WTC11 (cell line): ENCODE results near the gene TSC22D3. TPM values are rescaled to one million over a fixed set of nuclear protein-coding genes. Genes with fewer than 3 reads are reported as not detected.

Experiments
- ATAC-seq: fragments of 200-7000 bp; cut with Tn5 transposase; 2 replicates; pipeline ENCODE4 v1.10.0; 2021; ENCODE audit warnings: mild to moderate bottlenecking, moderate library complexity
- CTCF ChIA-PET: fragments of 300-600 bp; sonication (Branson Sonifier 250); formaldehyde crosslinking; loops from one replicate; lab custom pipeline; 2021; ENCODE audit warnings: antibody characterized with exemption; lab: Charles Lee
- POLR2A ChIA-PET: fragments of 350-600 bp; sonication (Branson Sonifier 250); formaldehyde crosslinking; loops from one replicate; lab custom pipeline; 2021; ENCODE audit warnings: antibody characterized with exemption; lab: Charles Lee
- DNase-seq: peaks from one replicate; pipeline ENCODE4 v3.0.0; 2021; ENCODE audit warnings: low spot score
- H3K27ac Mint-ChIP-seq: 2 replicates; pipeline ENCODE4 v1.8.0; 2021; ENCODE audit warnings: mixed read lengths
- H3K27me3 Mint-ChIP-seq: 2 replicates; pipeline ENCODE4 v1.8.0; 2021; ENCODE audit warnings: low read depth, mild to moderate bottlenecking, moderate library complexity, mixed read lengths
- H3K36me3 Mint-ChIP-seq: 2 replicates; pipeline ENCODE4 v1.8.0; 2021; ENCODE audit warnings: mixed read lengths
- H3K4me1 Mint-ChIP-seq: 2 replicates; pipeline ENCODE4 v1.8.0; 2022; ENCODE audit warnings: mixed read lengths
- H3K4me3 Mint-ChIP-seq: 2 replicates; pipeline ENCODE4 v1.8.0; 2021; ENCODE audit warnings: mild to moderate bottlenecking, moderate library complexity, mixed read lengths
- H3K9me3 Mint-ChIP-seq: 2 replicates; pipeline ENCODE4 v1.8.0; 2021; ENCODE audit warnings: mixed read lengths
- ATF2 ChIP-seq: sonication (generic); formaldehyde crosslinking; IDR thresholded peaks from 2 replicates; pipeline ENCODE4 v1.8.1; 2022; ENCODE audit warnings: low read depth, missing genetic modification reagents, borderline replicate concordance
- CREB1 ChIP-seq: sonication (generic); formaldehyde crosslinking; IDR thresholded peaks from 2 replicates; pipeline ENCODE4 v1.8.0; 2023; ENCODE audit warnings: mild to moderate bottlenecking, missing genetic modification reagents
- ELF4 ChIP-seq: sonication (generic); formaldehyde crosslinking; IDR thresholded peaks from 2 replicates; pipeline ENCODE4 v1.8.1; 2022; ENCODE audit warnings: low read depth, mild to moderate bottlenecking, moderate library complexity, missing genetic modification reagents
- ESRRA ChIP-seq: sonication (generic); formaldehyde crosslinking; IDR thresholded peaks from 2 replicates; pipeline ENCODE4 v1.8.1; 2022; ENCODE audit warnings: mild to moderate bottlenecking, missing genetic modification reagents, borderline replicate concordance
- FOXP1 ChIP-seq: sonication (generic); formaldehyde crosslinking; IDR thresholded peaks from 2 replicates; pipeline ENCODE4 v1.8.0; 2022; ENCODE audit warnings: missing genetic modification reagents, mild to moderate bottlenecking, moderate library complexity, borderline replicate concordance
- HMGA2 ChIP-seq: fragments of 250-450 bp; sonication (Bioruptor Pico); IDR thresholded peaks from 2 replicates; pipeline ENCODE4 v1.4.0; 2021; ENCODE audit warnings: mild to moderate bottlenecking, moderate library complexity
- MXD4 ChIP-seq: fragments of 250-450 bp; sonication (Bioruptor Pico); IDR thresholded peaks from 2 replicates; pipeline ENCODE4 v1.8.0; 2021; ENCODE audit warnings: mild to moderate bottlenecking, moderate library complexity, borderline replicate concordance
- MYBL2 ChIP-seq: sonication (generic); formaldehyde crosslinking; IDR thresholded peaks from 2 replicates; pipeline ENCODE4 v1.8.1; 2023; ENCODE audit warnings: mild to moderate bottlenecking, moderate library complexity, missing genetic modification reagents
- NFYB ChIP-seq: sonication (generic); formaldehyde crosslinking; conservative IDR thresholded peaks from 2 replicates; pipeline ENCODE4 v1.8.0; 2022; ENCODE audit warnings: low read depth, missing genetic modification reagents
- NR2C2 ChIP-seq: sonication (generic); formaldehyde crosslinking; IDR thresholded peaks from 2 replicates; pipeline ENCODE4 v1.8.0; 2022; ENCODE audit warnings: mild to moderate bottlenecking, missing genetic modification reagents
- NR3C1 ChIP-seq: sonication (generic); formaldehyde crosslinking; conservative IDR thresholded peaks from 2 replicates; pipeline ENCODE4 v1.8.1; 2023; ENCODE audit warnings: low read depth, mild to moderate bottlenecking, missing genetic modification reagents
- OVOL2 ChIP-seq: fragments of 250-450 bp; sonication (Bioruptor Pico); IDR thresholded peaks from 2 replicates; pipeline ENCODE4 v1.9.0; 2021; ENCODE audit warnings: mild to moderate bottlenecking, borderline replicate concordance
- PREB ChIP-seq: sonication (generic); formaldehyde crosslinking; IDR thresholded peaks from 2 replicates; pipeline ENCODE4 v1.8.1; 2022; ENCODE audit warnings: mild to moderate bottlenecking, missing genetic modification reagents, moderate library complexity, borderline replicate concordance
- RELA ChIP-seq: sonication (generic); formaldehyde crosslinking; IDR thresholded peaks from 2 replicates; pipeline ENCODE4 v1.8.1; 2022; ENCODE audit warnings: missing genetic modification reagents, mild to moderate bottlenecking, borderline replicate concordance
- ZBTB21 ChIP-seq: sonication (generic); formaldehyde crosslinking; IDR thresholded peaks from 2 replicates; pipeline ENCODE4 v1.8.1; 2023; ENCODE audit warnings: mild to moderate bottlenecking, missing genetic modification reagents, borderline replicate concordance
- ZNF416 ChIP-seq: fragments of 250-450 bp; sonication (Bioruptor Pico); IDR thresholded peaks from 2 replicates; pipeline ENCODE4 v1.9.0; 2021; ENCODE audit warnings: mild to moderate bottlenecking, inconsistent platforms
- ZNF671 ChIP-seq: fragments of 250-450 bp; sonication (Bioruptor Pico); IDR thresholded peaks from 2 replicates; pipeline ENCODE4 v1.8.0; 2021; ENCODE audit warnings: mild to moderate bottlenecking
- ZSCAN18 ChIP-seq: fragments of 250-450 bp; sonication (Bioruptor Pico); IDR thresholded peaks from 2 replicates; pipeline ENCODE4 v2.1.2; 2022; ENCODE audit warnings: mild to moderate bottlenecking, moderate library complexity
- total RNA-seq: library from RNA; stranded (reverse); gene quantifications from 3 replicates; pipeline ENCODE4 v1.2.3, GENCODE V29; 2021
- TF ChIP-seq, protein P1 (sequence below): fragments of 200-600 bp; IDR thresholded peaks from 2 replicates; pipeline ENCODE4 v1.8.0; 2022; ENCODE audit warnings: antibody characterized with exemption

Gene TSC22D3
- total RNA-seq, 1 experiment from 2014 or later = 15.7 TPM

- Mint-ChIP-seq H3K27ac (no peak overlapping the region), H3K4me1 (peaks cover 15% of the 10 kb centered on the region), H3K9me3 (no peaks in the 10 kb centered on the region), H3K4me3 (no peak overlapping the region), H3K27me3 (peaks cover 3% of the 10 kb centered on the region), H3K36me3 (no peaks in the 10 kb centered on the region)
- POLR2A ChIA-PET = no interaction called here
- ATAC-seq (no peak), DNase-seq (no peak)
- TF ChIP-seq ESRRA (CRISPR knock-in tag) (no peak), ZNF671 (no peak), MYBL2 (no peak), CREB1 (CRISPR knock-in tag) (no peak)
- CTCF ChIA-PET = interaction anchor here (0.6 to 1.1 kb wide), 2 partner anchors 34 to 90 kb away, joined by 3 read pairs; no protein-coding TSS in a partner anchor
Observed at GRCh38 chrX:107763647-107764046, 11.9 kb downstream of the TSC22D3 start.

- POLR2A ChIA-PET = no interaction called here
- Mint-ChIP-seq H3K4me1 (peaks cover 15% of the 10 kb centered on the region), H3K27ac (no peak overlapping the region), H3K9me3 (no peaks in the 10 kb centered on the region), H3K36me3 (no peaks in the 10 kb centered on the region), H3K27me3 (peaks cover 3% of the 10 kb centered on the region), H3K4me3 (no peak overlapping the region)
- CTCF ChIA-PET = no interaction called here
- no peak for DNase-seq
- no peak for TF ChIP-seq MXD4 (CRISPR knock-in tag)
- no peak for TF ChIP-seq PREB (CRISPR knock-in tag)
- no peak for TF ChIP-seq FOXP1 (CRISPR knock-in tag)
- no peak for TF ChIP-seq ZSCAN18 (CRISPR knock-in tag)
- TF ChIP-seq NR3C1 (CRISPR knock-in tag) = no peak
- TF ChIP-seq ELF4 (CRISPR knock-in tag) = no peak
- no peak for TF ChIP-seq RELA
- no peak for TF ChIP-seq NR2C2
- no peak for TF ChIP-seq ATF2 (CRISPR knock-in tag)
- no peak for TF ChIP-seq OVOL2 (CRISPR knock-in tag)
- TF ChIP-seq NFYB (CRISPR knock-in tag) = no peak
- no peak for TF ChIP-seq ZBTB21
- TF ChIP-seq, protein P1, sequence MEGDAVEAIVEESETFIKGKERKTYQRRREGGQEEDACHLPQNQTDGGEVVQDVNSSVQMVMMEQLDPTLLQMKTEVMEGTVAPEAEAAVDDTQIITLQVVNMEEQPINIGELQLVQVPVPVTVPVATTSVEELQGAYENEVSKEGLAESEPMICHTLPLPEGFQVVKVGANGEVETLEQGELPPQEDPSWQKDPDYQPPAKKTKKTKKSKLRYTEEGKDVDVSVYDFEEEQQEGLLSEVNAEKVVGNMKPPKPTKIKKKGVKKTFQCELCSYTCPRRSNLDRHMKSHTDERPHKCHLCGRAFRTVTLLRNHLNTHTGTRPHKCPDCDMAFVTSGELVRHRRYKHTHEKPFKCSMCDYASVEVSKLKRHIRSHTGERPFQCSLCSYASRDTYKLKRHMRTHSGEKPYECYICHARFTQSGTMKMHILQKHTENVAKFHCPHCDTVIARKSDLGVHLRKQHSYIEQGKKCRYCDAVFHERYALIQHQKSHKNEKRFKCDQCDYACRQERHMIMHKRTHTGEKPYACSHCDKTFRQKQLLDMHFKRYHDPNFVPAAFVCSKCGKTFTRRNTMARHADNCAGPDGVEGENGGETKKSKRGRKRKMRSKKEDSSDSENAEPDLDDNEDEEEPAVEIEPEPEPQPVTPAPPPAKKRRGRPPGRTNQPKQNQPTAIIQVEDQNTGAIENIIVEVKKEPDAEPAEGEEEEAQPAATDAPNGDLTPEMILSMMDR = no peak
- no peak for TF ChIP-seq HMGA2
- no peak for TF ChIP-seq ZNF416 (CRISPR knock-in tag)
- no peak for ATAC-seq
Observed at GRCh38 chrX:107760304-107761077, 15.1 kb downstream of the TSC22D3 start.
